Measurements from ENCODE around the gene RPS3.

The RPS3 gene

DNA sequence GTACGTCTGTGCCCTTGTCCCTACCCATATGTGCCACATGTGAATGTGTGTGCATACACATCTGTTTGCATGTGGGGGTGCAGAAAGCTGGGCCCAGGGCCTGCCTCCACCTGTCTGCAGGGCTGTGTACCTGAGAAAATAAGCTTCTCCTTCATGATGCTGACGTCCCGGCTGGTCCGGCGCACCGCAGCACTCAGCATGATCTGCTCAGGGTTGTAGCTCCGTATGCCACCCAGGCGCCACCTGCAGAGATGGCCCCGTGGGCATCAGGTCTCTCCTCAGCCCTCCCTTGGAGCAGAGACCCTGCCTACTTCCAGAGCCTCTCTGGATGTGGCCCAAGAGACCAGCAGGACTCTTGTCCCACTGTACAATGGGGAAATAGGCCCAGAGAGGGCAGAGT lies 37.5 kb downstream of the RPS3 start:
- DNase-seq = no peak

DNA sequence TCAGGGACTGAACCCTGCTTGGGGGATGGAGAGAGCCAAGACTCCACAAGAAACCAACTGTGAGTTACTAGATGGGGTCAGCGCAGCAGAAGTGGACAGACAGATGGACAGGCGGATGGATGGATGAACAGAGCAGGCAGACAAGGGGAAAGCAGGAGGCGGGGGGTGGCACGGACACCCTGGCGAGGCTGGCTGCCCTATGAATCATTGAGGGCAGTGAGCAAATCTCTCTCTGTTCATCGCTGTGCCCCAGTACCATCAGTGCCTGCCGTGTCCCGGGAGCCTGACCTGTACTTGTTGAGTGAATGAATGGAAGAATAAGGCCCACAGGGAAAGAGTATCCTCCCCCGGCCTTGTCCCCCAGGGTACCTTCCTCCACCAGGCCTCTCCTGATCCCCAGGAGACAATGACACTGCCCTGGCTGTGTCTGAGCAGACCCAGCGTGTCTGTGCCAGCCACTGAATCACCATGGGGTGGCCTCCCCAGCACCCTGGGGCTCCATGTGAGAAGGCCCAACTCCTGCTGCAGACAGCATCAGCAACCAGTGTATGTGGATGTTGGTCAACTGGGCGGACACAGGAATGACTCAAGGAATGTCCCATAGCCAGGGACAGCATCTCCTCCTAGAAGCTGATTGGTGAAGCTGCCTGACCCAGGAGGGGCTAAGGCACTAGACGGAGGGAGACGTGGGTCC lies 38.8 kb downstream of the RPS3 start:
- no peak for DNase-seq

GRCh38 chr11:75439026-75439425 lies 39.7 kb downstream of the RPS3 start:
- DNase-seq = no peak

- no peak for DNase-seq
Observed at GRCh38 chr11:75439495-75440120, 40.3 kb downstream of the RPS3 start.

DNA sequence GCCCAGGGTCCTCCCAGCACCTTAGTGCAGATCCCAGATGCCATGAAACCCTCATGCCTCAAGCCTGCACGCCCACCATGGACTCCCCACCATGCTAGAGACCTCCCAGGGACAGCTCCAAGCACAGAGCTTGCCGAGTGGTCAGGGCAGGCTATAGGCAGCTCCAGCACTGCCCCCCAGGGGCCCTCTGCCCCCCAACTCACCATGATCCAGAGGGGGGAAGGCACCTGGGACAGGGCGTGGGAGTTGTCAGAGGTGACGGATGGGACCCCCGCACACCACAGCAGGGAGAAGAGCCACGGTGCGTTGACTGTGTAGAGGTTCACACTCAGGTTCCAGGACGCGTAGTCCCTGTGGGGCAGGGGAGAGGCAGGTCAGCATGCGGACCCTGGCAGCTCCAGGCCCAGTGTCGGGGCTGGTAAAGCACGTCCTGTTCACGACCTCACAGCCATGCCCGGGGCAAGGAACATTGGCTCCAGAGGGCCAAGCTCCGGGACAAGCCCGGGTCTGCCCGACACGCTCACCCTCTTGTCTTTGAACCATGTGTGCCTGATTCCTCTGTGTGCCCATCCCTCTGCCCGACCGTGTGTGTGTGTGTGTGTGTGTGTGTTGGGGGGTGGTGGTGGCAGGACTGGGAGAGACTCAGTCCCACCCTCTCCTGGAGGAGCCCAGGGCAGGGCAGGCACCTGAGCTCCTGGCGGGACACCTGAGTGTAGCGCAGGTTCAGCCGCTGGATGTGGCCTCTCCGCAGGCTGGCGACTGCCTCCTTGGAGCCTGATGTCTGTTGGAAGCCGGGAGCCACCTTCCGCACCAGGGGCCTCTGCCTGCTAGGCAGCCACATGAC lies 41.9 kb downstream of the RPS3 start:
- DNase-seq = no peak

- DNase-seq = no peak
Observed at GRCh38 chr11:75441804-75442132, 42.5 kb downstream of the RPS3 start.

GRCh38 chr11:75442161-75442885 lies 43.0 kb downstream of the RPS3 start:
- no peak for DNase-seq

DNA sequence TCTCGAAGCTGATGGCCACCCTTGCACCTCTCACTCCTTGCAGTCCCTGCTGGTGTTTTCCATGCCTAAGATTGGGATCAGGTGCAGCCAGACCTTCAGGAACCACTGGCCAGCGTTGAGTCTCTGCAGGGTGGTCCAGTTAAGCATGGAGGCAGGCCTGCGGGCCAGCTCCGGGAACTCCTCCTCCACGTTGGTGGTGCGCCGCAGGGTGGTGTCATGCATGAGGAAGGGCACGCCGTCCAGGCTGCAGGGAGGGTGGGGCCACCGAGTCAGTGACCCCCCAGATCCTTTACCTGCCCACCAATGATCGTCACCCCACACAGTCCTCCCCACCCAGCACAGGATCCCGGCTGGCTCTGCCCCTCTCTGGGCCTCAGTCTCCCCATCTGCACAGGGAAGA lies 43.7 kb downstream of the RPS3 start:
- DNase-seq = no peak

DNA sequence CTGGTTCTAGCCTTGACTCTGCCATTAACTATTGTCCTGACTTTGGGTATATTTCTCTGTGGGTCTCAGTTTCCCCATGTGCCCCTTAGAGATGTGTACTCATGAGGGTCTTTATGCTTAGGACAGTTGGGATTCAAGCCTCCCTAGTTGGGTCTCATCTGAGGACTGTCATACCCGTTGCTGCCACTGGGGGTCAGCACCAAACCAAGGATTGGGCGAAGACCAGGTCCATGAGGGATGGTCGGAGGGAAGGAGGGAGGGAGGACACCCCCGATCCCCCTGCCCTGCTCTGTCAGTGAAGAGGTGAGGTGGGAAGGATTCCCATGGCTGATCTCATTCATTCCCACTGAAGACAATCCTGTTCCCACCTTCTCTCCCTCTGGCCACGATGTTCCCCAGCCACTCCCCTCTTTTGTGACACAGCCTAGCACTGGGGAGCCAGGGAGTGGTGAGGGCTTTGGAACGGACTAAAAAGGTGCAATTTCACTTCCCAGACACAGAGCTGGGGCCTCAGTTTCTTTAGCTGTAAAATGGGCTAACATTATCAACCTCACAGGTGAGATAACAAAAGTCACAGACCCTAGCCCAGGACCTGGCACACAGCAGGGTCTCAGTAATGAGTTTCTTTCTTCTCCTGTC lies 46.1 kb downstream of the RPS3 start:
- DNase-seq = no peak

GRCh38 chr11:75447415-75447814 lies 48.1 kb downstream of the RPS3 start:
- no peak for DNase-seq

GRCh38 chr11:75449271-75449670 lies 50.0 kb downstream of the RPS3 start:
- no peak for DNase-seq

GRCh38 chr11:75449776-75450175 lies 50.5 kb downstream of the RPS3 start:
- DNase-seq = no peak

- no peak for DNase-seq
Observed at GRCh38 chr11:75450236-75450635, 50.9 kb downstream of the RPS3 start.

DNA sequence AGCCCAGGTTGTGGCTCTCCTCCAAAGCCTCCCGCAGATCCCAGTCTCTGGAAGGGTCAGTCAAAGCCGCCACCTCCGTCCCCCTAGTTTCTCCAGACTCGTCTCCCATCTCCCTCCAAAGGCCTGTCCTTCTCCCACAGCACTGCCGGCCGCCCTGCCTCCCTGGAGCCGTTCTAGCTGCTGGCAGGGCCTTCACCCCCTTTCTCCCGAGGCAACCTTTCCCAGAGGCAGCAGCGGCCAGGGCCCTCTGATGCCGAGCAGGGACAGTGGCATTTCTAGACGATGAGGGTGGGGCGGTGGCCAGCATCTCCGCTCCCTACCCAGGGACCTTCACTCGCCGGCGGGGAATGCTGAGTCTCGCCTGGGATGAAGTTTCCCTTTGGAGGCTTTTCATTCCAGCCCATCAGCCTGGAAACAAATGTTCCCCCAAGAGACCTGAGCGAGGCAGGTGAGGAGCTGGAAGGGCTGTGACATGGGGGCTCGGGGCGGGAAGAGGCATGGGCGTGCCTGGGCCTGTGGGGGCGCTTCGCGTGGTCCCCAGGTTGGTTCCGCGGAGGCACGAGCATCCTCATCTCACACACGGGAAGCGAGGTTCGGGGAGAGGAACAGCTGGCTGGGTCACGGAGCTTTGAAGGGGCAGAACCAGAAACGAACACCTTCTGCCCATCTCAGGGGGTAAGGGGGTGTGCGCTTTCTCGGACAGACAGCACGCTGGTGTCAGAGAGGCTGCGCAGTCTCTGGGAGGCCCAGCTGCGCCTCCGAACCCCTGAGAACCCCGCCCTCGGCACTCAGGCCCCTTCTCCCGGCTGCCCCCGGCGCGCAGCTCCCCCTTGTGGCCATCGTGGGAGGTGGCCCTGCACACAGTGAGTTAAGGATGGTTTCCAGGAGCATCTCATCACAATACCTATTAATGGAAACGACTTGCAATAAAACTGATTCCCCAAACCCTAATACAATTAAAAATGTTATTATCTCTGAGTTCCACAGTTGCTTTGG lies 51.8 kb downstream of the RPS3 start:
- no peak for DNase-seq

DNA sequence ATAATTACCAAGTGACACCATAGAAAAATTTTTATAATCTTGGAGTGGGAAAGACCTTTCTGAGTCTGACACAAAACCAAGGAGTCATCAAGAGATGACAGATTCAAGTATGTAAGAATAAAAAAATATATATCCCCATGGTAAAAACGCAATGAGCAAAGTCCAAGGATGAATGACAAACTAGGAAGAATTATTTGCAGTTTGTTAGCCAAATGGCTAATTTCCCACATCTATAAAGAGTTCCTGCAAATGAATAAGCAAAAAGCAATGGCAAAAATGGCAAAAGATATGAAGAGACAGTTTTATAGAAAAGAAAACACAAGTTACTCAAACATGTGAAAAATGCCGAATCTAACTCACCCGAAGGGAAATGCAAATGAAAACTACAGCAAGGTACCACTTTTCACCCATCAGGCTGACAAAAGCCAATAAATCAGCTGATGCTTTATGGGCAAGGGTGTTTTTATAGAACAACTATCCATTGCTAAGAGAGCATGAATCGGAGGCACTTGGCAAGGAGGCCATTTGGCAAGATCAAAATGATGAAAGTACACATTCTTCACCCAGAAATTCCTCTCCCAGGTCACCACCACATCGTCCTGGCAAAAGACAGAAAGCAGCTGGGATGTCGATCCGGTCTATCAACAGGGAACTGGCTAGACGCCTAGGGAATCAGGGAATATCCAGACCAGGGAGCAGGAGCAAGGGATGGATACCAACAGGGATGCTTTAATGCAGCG lies 54.8 kb downstream of the RPS3 start:
- DNase-seq = no peak

DNA sequence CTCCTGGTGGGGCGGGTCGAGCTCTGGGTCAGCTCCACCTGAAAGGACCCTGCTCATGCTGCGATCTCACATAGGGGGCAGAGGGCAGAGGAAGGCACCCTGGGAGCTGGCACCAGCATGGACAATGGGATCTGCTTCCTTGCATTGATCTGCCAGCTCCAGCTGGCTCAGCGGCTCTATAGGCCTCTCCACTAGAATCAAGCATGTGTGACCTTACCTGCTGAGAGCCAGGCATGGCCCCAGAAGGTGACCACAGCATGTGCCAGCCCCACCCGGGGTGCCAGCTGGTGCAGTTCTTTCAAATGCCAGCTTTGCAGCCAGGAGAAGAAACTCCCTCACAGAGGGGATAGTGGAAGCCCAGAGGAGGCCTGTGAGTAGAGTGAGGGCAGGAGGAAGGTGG lies 55.7 kb downstream of the RPS3 start:
- DNase-seq = no peak

Measured in DMS153 (cell line).